GM19023 (cell line): ENCODE data around the gene FNDC3B.

Experiments used
- ATAC-seq: cut with Tn5 transposase; IDR thresholded peaks from one replicate; pipeline ENCODE4 v1.9.1; 2021; ENCODE audit warnings: mild to moderate bottlenecking, moderate library complexity; ENCODE audit not compliant: unreplicated experiment

Gene FNDC3B

DNA sequence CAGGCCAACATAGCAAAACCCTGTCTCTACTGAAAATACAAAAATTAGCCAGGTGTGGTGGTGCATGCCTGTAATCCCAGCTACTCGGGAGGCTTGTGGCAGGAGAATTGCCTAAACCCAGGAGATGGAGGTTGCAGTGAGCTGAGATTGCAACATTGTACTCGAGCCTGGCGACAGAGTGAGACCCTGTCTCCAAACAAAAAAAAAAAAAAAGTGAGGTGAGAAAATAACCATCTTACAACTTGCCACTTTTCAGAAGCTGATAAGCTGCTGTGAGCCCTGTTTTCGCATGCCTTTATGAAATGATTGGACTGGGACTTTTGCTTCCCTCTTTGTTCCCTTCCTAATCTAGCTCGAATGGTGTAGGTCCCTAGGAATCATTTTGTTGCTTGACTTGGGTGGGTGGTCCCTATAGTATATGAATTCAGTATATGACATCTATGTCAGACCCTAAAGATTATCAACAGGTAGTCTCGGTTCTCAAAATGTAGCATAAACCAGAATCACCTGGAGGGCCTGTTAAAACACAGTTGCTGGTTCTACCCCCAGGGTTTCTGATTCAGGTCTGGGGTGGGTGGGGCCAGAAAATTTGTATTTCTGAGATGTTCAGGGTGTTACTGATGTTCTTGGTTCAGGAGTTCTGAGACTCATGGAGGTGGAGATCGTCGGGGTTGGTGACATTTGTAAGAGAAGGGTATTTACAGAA lies 107.9 kb downstream of the FNDC3B start:
- no peak for ATAC-seq

DNA sequence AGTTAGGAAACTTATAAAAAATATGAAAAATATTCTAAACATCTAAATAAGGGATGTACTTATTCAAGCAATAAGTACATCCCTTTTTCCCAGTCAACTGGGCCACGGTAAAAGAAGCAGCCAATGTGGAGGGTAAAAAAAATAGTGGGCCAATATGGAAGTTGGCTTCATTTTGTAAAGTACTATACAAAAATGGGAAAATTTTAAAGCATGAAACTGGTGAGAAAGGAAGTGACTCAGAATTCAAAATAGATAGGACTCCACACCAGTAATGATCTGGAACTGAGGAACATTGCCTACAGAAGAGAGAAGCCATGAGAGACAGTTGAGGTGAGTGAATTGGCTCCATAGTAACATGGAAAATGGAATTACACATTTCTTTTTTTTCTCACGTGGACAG lies 108.9 kb downstream of the FNDC3B start:
- ATAC-seq, result no peak

DNA sequence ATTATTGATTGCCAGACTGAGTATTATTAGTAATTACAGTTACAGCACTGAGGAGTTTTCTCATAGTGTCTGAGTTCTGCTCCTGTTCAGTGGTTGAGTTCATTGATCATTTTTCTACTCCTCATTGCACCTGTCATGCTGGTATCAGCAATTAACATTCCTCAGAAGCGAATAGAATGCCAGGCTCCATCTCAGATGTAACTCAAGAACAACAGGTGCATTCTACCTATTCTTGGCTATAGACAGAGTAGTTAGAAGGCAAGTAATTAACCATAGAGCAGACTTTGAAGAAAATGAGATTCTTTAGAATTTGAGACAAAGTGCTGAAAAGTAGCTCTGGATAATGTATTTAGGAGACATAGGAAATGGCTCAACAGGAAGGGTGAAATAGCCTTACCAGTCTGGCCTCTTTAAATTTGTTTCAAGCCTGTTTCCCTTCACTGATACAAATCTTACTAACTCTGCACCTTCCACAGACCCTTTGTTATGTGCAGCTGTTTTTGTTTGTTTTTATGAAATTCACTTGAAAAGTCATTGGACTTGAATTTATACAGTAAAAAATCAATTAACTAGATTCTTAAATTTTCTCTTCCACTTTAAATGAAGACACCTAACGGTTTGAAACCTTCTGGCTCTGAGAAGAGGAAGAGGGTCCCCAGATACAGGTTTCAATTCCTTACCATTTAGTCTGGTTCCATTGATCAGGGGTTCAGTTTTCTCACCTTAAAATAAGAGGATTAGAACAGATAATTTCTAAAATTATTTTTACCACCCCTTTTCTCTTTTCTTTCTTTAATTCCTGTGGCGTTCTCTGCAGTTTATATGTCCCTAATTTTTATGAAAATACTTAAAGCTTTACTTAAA lies 109.6 kb downstream of the FNDC3B start:
- ATAC-seq, result no peak

DNA sequence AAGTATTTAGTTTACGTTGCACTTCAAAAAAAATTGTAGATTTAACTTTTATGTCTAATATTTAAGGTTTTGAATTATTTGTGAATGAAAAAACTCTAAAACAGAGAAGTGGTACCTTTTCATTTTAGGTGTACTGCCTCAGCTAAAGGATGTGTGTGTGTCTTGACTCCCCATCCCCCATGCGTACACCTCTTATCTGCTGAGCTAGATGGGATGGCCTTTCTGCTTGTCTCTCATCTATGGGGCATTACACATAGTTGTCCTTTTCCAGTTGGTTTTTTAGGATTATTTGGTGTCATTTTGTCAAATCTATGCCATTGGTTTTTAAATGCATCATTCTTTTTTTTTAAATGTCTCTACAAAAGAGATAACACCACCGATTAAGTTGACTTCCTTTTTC lies 110.9 kb downstream of the FNDC3B start:
- no peak for ATAC-seq

- ATAC-seq, result no peak
These were observed 111.7 kb downstream of the FNDC3B start for GRCh38 chr3:172150913-172151650.

GRCh38 chr3:172151651-172152649 lies 112.6 kb downstream of the FNDC3B start:
- ATAC-seq, result no peak

- ATAC-seq, result no peak
These were observed 113.5 kb downstream of the FNDC3B start for GRCh38 chr3:172152874-172153273.

- ATAC-seq, result peak; percentile 70
These were observed 114.0 kb downstream of the FNDC3B start for GRCh38 chr3:172153335-172153861.

GRCh38 chr3:172154768-172155664 lies 115.6 kb downstream of the FNDC3B start:
- ATAC-seq, result peak; percentile 67

DNA sequence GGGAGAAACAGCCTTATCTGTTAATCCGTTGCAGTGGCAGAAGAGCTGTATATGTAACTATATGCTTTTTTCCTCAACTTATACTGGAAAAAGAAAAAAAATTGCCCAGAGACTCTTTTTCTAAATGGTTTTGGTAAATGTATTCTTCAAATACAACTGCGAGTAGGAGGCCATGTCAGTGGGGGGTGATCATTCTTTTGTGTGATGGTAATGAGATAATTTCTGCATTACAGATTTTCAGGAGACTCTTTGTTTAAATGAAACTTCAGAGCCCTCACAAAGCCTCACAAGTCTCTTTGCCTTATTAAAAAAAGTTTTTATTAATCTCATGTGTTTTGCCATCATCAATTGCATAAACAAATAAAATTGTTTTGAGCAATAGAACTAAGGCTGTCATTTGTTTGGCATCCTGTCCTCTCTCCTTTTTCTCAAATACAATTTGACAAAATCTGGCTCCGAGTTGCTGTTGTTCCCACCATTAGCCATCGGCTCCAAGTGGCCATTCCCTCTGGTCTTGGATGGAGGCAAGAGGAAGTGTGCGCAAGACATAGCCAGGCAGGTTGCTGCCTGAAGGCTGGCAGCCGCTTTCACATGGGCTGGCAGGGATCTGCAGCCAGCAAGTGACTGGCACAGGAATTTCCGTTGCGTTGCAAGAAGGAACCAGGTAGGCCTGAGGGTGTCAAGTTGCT lies 116.7 kb downstream of the FNDC3B start:
- no peak for ATAC-seq

- ATAC-seq, result no peak
These were observed 117.2 kb downstream of the FNDC3B start for GRCh38 chr3:172156586-172156955.

GRCh38 chr3:172157564-172158258 lies 118.3 kb downstream of the FNDC3B start:
- no peak for ATAC-seq

DNA sequence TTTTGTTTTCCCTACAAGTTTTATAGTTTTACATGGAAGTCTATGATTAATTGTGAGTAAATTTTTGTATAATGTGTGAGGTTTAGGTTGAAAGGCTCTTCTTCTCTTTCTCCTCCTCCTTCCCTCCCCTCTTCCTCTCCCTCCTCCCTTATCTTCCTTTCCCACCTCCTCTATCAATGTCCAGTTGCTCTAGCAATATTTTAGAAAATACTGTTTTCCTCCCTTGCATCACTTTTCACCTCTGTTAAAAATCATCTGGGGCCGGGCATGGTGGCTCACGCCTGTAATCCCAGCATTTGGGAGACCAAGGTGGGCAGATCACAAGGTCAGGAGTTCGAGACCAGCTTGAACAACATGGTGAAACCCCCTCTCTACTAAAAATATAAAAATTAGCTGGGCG lies 119.4 kb downstream of the FNDC3B start:
- ATAC-seq, result no peak

- no peak for ATAC-seq
These were observed 120.0 kb downstream of the FNDC3B start for GRCh38 chr3:172159376-172159775.

GRCh38 chr3:172159962-172160538 lies 120.7 kb downstream of the FNDC3B start:
- no peak for ATAC-seq

DNA sequence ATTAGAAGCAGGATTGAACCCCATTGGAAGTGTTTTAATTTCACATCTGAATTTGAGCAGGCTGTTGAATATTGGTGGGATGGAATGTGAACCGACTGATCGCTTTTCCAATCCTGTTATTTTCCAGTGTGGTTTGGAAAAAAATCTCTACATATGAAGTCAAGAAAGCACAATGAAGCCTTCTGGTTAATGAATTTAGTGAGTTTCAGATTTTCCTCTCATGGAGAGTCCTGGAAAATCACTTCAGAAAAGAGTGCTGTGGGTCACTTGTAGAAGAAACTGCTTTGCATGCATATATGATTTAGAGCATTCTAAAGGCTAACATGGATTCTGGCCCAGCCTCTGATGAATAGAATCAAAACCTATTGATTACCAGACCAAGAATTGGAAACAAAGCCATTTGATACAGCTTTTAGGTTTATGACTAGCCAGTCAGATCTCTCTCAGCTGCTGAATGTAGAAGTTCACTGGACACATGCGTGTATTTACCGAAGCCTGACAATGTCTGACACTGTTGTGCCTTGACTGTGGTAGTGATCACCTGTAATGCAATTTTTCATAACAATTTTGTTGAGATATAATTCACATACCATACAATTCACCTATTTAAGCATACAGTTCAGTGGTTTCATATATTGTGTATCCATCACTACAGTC lies 121.9 kb downstream of the FNDC3B start:
- no peak for ATAC-seq

- ATAC-seq, result no peak
These were observed 122.6 kb downstream of the FNDC3B start for GRCh38 chr3:172161959-172162358.
